Measurements from ENCODE around the gene CXorf65.

GRCh38 chrX:71107245-71107644 is 705 bp upstream of the CXorf65 start:
- TF ChIP-seq CTCF (IDR thresholded peaks at IDR 0.05) (no peak), POLR2A (IDR thresholded peaks at IDR 0.05) (no peak), EP300 (IDR thresholded peaks at IDR 0.05) (no peak)
